ENCODE results near the gene OSBPL10. TPM values are rescaled to one million over a fixed set of nuclear protein-coding genes. Genes with fewer than 3 reads are reported as not detected.

The OSBPL10 gene
- total RNA-seq, 1 donor from 2014 or later, result 8.4 TPM

DNA sequence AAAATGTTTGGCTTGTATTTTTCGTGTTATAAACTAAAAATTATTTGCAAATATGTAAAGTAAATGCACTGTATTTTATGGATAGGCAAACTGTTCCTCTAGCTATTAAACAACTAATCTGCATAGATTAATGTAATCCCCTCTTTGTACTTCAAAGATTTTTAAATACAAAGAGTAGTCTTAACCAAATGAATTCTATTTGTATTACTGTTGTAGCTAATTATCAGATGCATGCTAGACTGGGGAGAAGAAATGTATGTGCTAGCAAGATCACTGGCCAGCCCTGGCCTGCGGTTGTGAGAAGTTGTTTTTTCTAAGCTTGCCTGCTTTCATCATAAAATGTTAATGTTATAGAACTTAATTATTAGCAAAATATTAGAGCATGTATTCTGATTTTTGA is 355.7 kb downstream of the OSBPL10 start:
- H3K4me1 Mint-ChIP-seq, result peaks cover 6% of the 10 kb centered on the region
- no peaks in the 10 kb centered on the region for H3K9me3 ChIP-seq (ENCODE audit: low read depth)
- H3K36me3 Mint-ChIP-seq, result peaks cover 53% of the 10 kb centered on the region
- no peaks in the 10 kb centered on the region for H3K9me3 Mint-ChIP-seq
- H3K4me3 Mint-ChIP-seq, result no peak overlapping the region
- no peaks in the 10 kb centered on the region for H3K79me2 ChIP-seq (ENCODE audit: low read depth)
- no peak overlapping the region for H3K4me2 ChIP-seq
- no peak overlapping the region for H3K9ac ChIP-seq
- no peaks in the 10 kb centered on the region for H3K27me3 ChIP-seq
- H3K4me1 ChIP-seq, result peaks cover 14% of the 10 kb centered on the region
- no peak overlapping the region for H3K27ac ChIP-seq
- H3F3A ChIP-seq (ENCODE audit: low read depth), result no peaks in the 10 kb centered on the region
- H3K4me3 ChIP-seq, result no peak overlapping the region
- DNase-seq (ENCODE audit: low spot score), result peak; percentile 5
- H2AFZ ChIP-seq (replicated peaks), result no peak overlapping the region
- TF ChIP-seq EZH2 (IDR thresholded peaks at IDR 0.05), result no peak
- no peak for TF ChIP-seq EZH2phosphoT487 (IDR thresholded peaks at IDR 0.05)
- TF ChIP-seq, protein P1, sequence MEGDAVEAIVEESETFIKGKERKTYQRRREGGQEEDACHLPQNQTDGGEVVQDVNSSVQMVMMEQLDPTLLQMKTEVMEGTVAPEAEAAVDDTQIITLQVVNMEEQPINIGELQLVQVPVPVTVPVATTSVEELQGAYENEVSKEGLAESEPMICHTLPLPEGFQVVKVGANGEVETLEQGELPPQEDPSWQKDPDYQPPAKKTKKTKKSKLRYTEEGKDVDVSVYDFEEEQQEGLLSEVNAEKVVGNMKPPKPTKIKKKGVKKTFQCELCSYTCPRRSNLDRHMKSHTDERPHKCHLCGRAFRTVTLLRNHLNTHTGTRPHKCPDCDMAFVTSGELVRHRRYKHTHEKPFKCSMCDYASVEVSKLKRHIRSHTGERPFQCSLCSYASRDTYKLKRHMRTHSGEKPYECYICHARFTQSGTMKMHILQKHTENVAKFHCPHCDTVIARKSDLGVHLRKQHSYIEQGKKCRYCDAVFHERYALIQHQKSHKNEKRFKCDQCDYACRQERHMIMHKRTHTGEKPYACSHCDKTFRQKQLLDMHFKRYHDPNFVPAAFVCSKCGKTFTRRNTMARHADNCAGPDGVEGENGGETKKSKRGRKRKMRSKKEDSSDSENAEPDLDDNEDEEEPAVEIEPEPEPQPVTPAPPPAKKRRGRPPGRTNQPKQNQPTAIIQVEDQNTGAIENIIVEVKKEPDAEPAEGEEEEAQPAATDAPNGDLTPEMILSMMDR (IDR thresholded peaks at IDR 0.05), result no peak
- H4K20me1 ChIP-seq (ENCODE audit: low read depth), result no peaks in the 10 kb centered on the region
- no peaks in the 10 kb centered on the region for H3K27me3 Mint-ChIP-seq (ENCODE audit: insufficient read depth, low read depth)
- H3K27ac Mint-ChIP-seq, result no peak overlapping the region
- H3K36me3 ChIP-seq, result peaks cover 8% of the 10 kb centered on the region

DNA sequence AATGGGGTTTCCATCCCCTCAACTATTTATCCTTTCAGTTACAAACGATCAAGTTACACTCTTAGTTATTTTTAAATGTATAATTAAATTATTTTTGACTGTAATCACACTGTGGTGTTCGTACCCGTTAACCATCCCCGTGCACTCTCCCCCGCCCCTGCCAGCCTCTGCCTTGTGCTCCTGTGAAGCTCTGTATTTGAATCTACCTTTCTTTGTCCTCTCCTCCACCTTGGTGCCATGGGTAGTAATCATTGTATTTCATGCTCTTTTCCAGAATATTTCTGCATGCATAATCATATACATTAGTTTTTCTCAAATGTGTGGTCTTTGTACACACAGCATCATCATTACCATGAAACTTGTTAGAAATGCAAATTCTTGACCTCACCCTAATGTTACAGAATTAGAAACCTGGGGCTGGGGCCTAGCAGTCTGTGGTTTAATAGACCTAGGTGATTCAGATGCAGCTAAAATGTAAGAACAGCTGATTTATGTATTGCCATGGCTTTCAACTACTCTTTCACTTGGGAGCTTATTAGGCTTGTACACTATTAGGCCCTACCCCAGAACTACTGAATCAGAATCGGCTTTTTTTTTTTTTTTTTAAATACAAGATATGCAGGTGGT is 356.9 kb downstream of the OSBPL10 start:
- Mint-ChIP-seq H3K4me3 (no peak overlapping the region), H3K36me3 (peaks cover 48% of the 10 kb centered on the region), H3K4me1 (peaks cover 6% of the 10 kb centered on the region), H3K27me3 (ENCODE audit: insufficient read depth, low read depth) (no peaks in the 10 kb centered on the region), H3K9me3 (no peaks in the 10 kb centered on the region), H3K27ac (no peak overlapping the region)
- H3K4me1 ChIP-seq, result peaks cover 16% of the 10 kb centered on the region
- TF ChIP-seq EZH2phosphoT487 (IDR thresholded peaks at IDR 0.05) (no peak), EZH2 (IDR thresholded peaks at IDR 0.05) (no peak)
- TF ChIP-seq, protein P1 (IDR thresholded peaks at IDR 0.05), result no peak
- H3K36me3 ChIP-seq, result peaks cover 14% of the 10 kb centered on the region
- H4K20me1 ChIP-seq (ENCODE audit: low read depth), result no peaks in the 10 kb centered on the region
- H2AFZ ChIP-seq (replicated peaks), result no peak overlapping the region
- H3K9me3 ChIP-seq (ENCODE audit: low read depth), result no peaks in the 10 kb centered on the region
- H3K9ac ChIP-seq, result no peak overlapping the region
- no peak for DNase-seq (ENCODE audit: low spot score)
- no peaks in the 10 kb centered on the region for H3K79me2 ChIP-seq (ENCODE audit: low read depth)
- no peak overlapping the region for H3K27ac ChIP-seq
- no peaks in the 10 kb centered on the region for H3K27me3 ChIP-seq
- no peak overlapping the region for H3K4me3 ChIP-seq
- H3K4me2 ChIP-seq, result no peak overlapping the region
- no peaks in the 10 kb centered on the region for H3F3A ChIP-seq (ENCODE audit: low read depth)

DNA sequence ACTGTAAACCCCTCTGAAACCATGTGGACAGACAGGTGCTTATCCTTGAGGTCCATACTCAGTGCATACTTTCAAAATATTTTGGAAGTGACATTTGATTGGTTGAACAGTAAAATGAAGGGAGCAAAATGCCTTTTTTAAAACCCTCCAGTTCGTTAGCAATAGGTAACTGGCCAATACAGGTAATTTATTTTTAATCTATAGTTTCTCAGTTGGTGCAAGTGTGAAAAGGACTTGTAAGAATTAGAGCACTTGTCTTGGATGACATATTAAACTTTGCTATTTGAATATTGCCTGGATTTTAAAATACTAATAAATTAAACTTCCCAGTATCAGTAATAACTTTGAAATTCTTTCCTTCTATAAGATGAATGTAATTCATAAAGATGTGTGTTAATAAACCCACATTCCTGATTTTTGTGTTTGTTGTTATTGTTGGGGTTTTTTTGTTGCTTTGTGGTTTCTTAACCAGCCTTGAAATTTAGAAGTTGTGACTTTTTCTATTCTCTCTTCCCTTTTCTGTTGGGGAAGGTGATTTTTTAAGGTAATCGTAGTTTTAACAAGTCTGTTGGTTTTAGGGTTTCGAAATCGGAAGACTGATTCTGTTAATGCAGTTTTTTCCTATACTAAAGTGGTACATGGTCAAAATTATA is 358.3 kb downstream of the OSBPL10 start:
- Histone ChIP-seq H3K27me3 (no peaks in the 10 kb centered on the region), H3K9me3 (ENCODE audit: low read depth) (no peaks in the 10 kb centered on the region), H3K4me3 (no peak overlapping the region), H3K27ac (no peak overlapping the region), H3F3A (ENCODE audit: low read depth) (no peaks in the 10 kb centered on the region), H3K9ac (no peak overlapping the region), H3K4me1 (peaks cover 16% of the 10 kb centered on the region), H2AFZ (replicated peaks) (no peak overlapping the region), H3K4me2 (no peak overlapping the region), H3K36me3 (peaks cover 18% of the 10 kb centered on the region), H3K79me2 (ENCODE audit: low read depth) (no peaks in the 10 kb centered on the region), H4K20me1 (ENCODE audit: low read depth) (no peaks in the 10 kb centered on the region)
- H3K27ac Mint-ChIP-seq, result no peak overlapping the region
- H3K4me1 Mint-ChIP-seq, result peaks cover 6% of the 10 kb centered on the region
- H3K4me3 Mint-ChIP-seq, result no peak overlapping the region
- peaks cover 46% of the 10 kb centered on the region for H3K36me3 Mint-ChIP-seq
- TF ChIP-seq, protein P1 (IDR thresholded peaks at IDR 0.05), result no peak
- TF ChIP-seq EZH2 (IDR thresholded peaks at IDR 0.05) (no peak), EZH2phosphoT487 (IDR thresholded peaks at IDR 0.05) (no peak)
- no peak for DNase-seq (ENCODE audit: low spot score)
- no peaks in the 10 kb centered on the region for H3K9me3 Mint-ChIP-seq
- H3K27me3 Mint-ChIP-seq (ENCODE audit: insufficient read depth, low read depth), result no peaks in the 10 kb centered on the region

Data from neural progenitor cell (in vitro differentiated cells).